Measurements from ENCODE around the gene DYSF.
"Not testable (repeated sequence)": the region's sequence is repeated elsewhere in the genome, so short reads cannot be mapped to it uniquely, and the experiment has no call there.

Gene DYSF

DNA sequence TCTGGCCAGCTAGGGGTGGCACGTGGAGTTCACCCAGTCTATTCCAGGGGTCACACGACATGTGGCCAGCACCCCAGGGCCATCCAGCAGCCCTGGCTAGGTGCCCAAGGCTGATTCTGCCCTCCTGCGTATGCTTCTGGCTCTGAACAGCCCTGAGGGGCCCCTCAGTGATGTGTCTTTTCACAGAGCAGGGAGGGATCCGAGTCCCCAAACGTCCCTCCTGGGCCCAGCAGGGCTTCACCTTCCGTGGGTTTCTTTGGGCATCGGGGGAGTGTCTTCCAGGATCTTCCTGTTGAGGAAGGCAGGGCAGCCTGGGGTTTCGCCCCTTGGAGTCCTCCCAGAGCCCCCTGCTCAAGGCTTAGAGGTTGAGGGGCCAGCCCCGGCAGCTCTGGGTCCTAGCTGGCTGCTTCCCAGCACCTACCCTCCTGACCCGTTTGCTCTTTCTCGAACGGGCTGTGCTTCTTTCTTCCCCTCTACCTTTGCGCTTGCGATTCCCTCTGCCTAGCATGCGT lies 165.9 kb downstream of the DYSF start:
- DNase-seq: no peak

- no peak for DNase-seq
Measured at GRCh38 chr2:71620116-71620515, 166.8 kb downstream of the DYSF start.

DNA sequence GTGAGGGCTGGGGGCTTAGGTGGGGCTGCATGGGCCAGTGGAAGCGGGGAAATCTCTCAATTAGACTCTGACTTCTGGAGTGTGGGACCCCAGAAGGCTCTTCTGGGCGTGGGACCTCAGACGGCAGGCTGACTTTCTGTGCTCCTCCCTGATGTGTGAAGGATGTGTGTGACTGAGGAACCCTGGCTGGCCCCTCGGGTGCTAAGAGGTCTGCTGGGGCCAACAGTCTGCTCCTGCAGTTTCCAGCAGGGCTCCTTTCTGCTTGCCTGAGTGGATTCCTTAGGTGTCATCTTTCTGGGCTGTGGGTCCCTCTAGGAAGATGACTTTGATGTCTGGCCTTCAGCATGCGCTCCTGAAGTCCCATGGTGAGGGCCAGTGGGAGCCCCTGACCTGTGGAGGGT lies 167.5 kb downstream of the DYSF start:
- DNase-seq: no peak

GRCh38 chr2:71629273-71629672 lies 175.9 kb downstream of the DYSF start:
- DNase-seq: no peak

- no peak for DNase-seq
Measured at GRCh38 chr2:71629771-71630453, 176.6 kb downstream of the DYSF start.

DNA sequence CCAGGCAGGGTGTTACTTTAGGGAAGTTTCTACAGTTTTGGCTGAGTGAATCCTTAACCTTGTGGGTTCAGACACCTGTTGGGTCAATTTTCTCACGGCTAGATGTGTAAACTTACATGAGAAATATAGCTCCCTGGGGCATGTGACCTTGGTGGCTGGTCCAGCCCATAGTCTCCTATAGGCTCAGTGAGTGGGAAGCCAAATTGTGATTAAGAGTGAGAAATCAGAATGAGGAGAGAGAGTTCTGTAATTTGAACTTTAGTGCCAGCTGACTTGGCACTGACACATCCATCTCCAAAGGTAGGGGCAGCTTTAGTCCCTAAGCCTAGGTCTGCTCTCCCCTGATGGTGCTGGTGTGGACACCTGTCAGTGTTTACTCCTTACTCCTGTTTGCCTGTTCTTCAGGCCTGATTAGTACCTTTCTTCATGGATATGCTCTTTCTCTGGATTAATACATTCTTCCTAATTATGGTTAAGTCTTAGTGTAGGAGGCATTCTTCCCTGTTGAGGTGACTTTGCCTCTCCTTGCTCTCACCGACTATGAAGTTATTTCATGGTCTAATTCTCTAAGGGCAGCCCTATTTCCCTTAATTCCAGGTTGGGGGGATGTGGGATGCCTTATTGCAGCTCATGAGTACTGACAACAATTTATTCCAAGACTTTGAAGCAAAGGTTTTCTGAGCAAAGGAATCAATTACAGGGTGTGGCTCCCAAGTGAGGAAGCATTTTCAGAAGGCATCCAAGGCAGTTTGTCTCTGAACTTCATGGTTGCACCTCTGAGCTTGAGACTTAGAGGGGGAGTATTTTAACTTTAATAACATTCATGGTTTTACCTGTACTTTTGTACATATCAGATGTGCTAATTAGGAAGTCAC lies 177.3 kb downstream of the DYSF start:
- DNase-seq: no peak

GRCh38 chr2:71631411-71631931 lies 178.1 kb downstream of the DYSF start:
- peak; percentile 72 for DNase-seq

GRCh38 chr2:71633086-71633485 lies 179.7 kb downstream of the DYSF start:
- DNase-seq: no peak

DNA sequence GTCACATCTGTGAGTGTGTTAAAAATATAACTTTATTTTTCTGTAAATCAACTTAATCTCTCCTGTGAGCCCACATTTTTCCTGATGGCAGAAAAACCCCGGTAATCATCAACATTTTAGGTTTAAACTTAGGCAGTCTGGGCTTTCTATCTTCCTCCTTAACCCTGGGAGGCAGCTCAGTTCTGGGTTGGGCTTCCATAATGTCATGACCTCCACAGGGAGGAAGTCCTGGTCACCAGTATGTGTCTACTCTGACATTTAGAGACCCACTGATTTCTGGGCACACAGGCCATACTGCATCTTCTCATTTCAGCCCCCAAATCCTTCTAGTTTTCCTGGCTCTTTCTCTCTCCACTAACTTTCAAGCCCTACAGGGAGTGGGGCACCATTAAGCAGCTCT lies 181.2 kb downstream of the DYSF start:
- DNase-seq: no peak

GRCh38 chr2:71635798-71636197 lies 182.4 kb downstream of the DYSF start:
- DNase-seq: no peak

DNA sequence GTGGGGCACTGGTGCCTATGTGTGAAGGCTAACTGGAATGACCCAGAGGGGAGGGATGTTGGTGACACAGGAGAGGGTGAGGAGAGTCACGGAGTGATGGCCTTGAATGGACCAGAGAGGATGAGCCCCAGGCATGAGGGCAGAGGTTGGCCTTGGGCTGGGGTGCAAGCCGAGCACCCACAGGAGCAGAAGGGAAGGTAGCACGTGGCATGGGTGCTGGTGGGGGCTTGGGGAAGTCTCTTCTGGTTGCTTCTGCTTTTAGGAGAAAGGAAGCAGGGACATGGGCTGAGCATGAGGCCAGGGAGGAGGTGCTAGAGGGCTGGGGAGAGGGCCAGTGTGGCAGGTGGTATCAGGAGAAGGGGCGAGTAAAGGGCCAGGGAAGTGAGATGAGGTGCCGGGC lies 183.8 kb downstream of the DYSF start:
- DNase-seq: no peak

DNA sequence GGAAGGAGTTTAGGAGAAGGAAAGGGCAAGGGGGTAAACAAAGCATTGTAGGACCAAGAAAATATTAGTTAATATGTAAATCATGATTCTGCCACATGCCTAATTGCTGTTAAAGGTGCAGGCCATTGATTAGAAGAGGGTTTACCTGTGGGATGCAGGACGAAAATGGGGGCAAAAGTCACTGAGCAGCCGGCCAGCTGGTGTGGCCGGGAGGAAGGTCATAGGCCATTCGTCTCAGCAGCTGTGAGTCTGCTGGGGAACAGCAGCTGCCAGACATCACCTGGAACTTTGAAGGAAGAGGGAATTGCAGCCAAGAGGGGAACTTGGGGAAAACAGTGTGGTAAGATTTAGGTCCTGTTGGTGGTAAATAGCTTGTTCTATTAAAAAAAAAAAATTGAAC lies 184.4 kb downstream of the DYSF start:
- DNase-seq: no peak

GRCh38 chr2:71639735-71640134 lies 186.4 kb downstream of the DYSF start:
- no peak for DNase-seq

DNA sequence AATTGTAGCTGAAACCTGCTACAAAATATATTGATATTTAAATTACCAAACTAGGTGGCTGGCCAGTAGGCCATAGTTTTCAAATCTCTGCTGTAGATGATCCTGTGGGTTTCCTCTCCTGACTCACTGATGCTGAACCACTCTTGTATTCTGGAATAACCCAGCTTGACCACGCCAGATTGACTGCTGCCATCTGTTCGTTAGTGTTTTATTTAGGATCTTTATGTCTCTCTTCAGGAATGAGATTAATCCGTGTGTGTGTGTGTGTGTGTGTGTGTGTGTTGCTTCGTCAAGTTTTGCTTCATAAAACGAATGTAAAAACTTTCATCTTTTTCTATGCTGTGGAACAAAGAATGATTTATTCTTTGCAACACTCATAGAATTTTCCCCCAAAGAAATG lies 187.1 kb downstream of the DYSF start:
- no peak for DNase-seq

GRCh38 chr2:71643674-71644357 lies 190.5 kb downstream of the DYSF start:
- peak; percentile 22 for DNase-seq

DNA sequence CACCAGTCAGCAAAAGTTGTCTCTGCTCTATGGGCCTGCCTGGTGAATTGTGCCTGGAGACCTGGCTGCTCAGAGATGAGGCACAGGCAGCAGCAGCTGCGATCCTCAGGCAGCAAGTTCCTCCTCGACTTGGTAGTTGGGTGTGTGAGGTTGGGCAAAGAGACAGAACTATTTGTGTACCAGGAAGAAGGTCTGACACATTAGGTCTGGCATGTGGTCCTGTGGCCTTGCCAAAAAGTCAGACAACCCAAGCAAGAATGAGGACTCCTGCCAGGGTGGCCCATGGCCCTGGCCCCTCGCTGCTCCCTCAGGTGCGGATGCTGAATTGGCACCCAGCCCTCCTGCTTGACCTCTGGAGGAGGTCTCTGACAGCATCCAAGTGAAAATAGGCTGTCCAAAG lies 192.7 kb downstream of the DYSF start:
- DNase-seq: no peak

DNA sequence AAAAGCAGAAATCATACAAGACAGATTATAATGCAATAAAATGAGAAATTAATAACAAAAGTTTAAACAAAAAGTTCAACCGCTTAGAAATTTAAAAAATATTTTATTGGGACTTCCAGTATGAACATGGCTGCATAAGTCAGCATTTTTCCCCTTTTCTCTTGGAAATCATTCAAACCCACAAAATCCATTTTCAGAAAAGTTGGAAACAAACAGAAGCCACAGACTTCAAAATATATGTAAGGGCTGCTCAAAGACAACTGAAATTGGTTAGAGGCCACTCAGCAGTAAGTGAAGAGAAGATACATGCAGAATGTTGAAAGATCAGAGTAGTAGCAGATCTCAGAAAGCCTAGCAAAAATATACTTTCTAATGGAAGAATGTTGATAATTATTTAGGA lies 194.0 kb downstream of the DYSF start:
- no peak for DNase-seq

- no peak for DNase-seq
Measured at GRCh38 chr2:71655498-71655897, 202.1 kb downstream of the DYSF start.

DNA sequence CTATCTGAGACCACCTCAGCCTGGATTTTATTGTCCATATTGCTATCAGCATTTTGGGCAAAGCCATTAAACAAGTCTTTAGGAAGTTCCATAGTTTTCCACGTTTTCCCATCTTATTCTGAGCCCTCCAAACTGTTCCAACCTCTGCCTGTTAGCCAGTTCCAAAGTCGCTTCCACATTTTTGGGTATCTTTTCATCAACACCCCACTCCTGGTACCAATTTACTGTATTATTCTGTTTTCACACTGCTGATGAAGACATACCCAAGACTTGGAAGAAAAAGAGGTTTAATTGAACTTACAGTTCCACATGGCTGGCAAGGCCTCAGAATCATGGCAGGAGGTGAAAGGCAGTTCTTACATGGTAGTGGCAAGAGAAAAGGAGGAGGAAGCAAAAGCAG lies 204.9 kb downstream of the DYSF start:
- not testable (repeated sequence) for DNase-seq

GRCh38 chr2:71658771-71659170 lies 205.4 kb downstream of the DYSF start:
- no peak for DNase-seq

DNA sequence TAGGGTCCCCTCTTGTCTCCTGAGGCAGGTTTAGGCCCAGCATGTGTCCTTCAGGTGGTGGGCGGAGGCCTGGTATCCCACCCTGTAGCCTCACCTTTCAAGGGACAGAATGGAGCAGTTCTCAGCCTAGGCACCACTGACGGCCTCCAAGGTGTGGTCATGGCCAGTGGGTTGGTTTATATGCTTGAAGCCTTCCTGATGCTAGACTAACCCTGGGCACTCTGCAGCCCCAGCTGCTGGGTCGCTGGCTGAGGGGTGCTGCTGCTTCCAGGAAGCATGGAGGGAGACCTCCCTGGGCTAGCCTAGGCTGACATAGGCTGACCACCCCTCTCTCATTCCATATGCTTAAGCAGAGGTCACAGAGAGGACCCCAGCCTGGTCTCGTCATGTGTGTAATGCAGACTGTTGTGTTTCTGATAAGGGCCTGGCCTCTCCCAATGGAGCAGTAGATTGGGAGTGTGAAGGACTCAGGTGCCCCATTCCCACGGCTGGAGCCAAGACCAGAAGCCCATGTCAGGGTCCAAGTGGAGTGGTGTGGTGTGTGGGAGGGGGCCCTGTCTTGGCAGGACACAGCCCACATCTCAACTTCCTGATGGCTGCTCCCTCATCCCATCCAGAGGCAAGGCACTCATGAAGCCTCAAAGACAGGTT lies 206.6 kb downstream of the DYSF start:
- DNase-seq: no peak

DNA sequence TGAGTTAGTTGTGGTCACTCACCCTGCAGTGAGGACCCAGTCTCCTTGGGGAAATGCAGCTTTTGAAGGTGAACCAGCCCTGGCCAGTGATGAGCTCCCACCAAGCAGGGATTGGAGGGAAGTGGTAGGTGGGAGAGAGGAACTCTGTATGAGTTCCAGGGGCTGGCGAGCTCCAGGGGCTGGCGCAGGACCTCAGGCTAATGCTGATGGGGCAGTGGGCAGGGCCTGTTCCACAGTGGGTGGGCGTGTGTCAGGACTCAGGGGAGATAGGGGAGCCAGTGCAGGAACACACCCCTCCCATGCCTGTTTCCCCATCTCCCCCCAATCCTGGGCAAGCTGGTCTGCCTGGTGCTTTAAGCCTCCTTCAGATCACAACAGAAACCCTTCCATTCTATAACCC lies 208.4 kb downstream of the DYSF start:
- no peak for DNase-seq

Measured in eye (tissue), 1 donor.